AG04450 (cell line): ENCODE results near the gene TREX2. TPM values are rescaled to one million over a fixed set of nuclear protein-coding genes. Genes with fewer than 3 reads are reported as not detected.

Experiments
- CTCF ChIA-PET: fragments of 300-600, 350-600 bp; formaldehyde crosslinking; extraction: SDS; loops from one replicate; lab custom pipeline; 2022; ENCODE audit warnings: antibody characterized with exemption, inconsistent platforms; lab: Charles Lee
- POLR2A ChIA-PET: fragments of 350-600 bp; formaldehyde crosslinking; extraction: SDS; loops from one replicate; lab custom pipeline; 2021; ENCODE audit warnings: antibody characterized with exemption, inconsistent platforms; lab: Yijun Ruan, JAX
- DNase-seq: peaks from one replicate; pipeline ENCODE4 v3.0.0-alpha.2; 2011; ENCODE audit warnings: low read depth, low spot score
- H3K27ac ChIP-seq: one replicate; pipeline ENCODE4 v1.5.1; 2012; ENCODE audit warnings: low read depth, low read length, control low read depth
- H3K27me3 ChIP-seq: one replicate; pipeline ENCODE4 v1.6.0; 2012; ENCODE audit warnings: low read length; ENCODE audit not compliant: control insufficient read depth, insufficient read depth
- H3K4me3 ChIP-seq: 2 replicates; pipeline ENCODE4 v1.5.1; 2011; ENCODE audit warnings: mild to moderate bottlenecking, low read depth, low read length, control low read depth
- H3K9me3 ChIP-seq: 2 replicates; pipeline ENCODE4 v1.5.1; 2012; ENCODE audit warnings: low read length; ENCODE audit not compliant: control insufficient read depth, insufficient read depth
- polyA plus RNA-seq: library from polyadenylated mRNA; depleted of rRNA; stranded (reverse); fragments of >200 nt; gene quantifications from 2 replicates; pipeline ENCODE4 v1.2.3, GENCODE V29; 2011
- TF ChIP-seq, protein P1 (sequence below): IDR thresholded peaks from 2 replicates; pipeline ENCODE4 v1.5.1; 2011; ENCODE audit warnings: low read depth, low read length, control low read depth, inconsistent platforms

The TREX2 gene
- polyA plus RNA-seq, 1 experiment: not detected

DNA sequence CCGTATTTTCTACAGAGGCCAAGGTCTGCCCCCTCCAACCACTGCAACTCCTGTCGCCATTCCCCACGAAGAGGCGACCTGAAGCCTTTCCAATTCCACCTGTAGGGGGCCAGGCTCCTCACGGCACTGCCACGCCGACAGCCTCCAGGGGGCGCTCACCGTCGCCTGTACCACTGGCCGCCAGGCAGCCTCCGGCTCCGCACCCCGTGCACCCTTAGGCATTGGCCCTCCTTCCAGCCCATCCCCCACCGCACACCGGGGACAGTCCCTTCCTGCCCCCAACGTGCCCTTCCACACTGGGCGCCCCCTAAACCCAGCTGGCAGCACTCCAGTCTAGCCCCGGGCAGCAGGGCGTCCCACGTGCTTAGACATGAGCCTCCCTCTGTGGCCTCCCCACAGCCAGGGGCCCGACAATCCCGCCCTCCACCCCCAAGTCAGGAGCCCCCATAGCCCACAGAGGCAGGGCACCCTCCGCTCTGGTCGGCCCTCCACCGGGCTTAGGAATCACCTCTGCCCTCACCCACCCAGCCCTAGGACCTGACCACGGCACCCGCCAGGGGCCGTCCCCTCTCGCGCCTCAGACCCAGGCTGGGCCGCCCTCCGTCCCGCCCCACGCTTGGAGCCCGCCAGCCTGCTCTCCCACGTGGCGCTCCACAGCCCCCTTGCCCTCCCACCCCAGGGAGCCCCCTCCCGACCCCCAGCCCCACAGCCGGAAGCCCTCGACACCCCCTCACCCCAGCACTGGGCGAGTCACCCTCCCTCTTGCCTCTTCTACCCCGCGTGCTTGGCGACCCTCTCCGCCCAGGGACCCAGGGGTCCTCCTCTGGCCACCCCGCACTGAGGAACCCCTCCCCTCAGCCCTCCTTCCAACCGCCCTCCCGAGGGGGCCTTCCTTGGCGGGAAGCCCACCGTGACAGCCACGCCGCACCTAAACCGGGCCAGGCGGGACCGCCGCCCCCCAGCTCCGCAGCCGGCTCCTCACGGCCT is 45.4 kb downstream of the TREX2 start:
- Histone ChIP-seq H3K27ac (no peak overlapping the region), H3K9me3 (no peaks in the 10 kb centered on the region; the same call in 1 of the 2 replicates), H3K4me3 (no peak overlapping the region), H3K27me3 (no peaks in the 10 kb centered on the region)
- ChIA-PET POLR2A (no interaction called here), CTCF (no interaction called here)
- TF ChIP-seq, protein P1, sequence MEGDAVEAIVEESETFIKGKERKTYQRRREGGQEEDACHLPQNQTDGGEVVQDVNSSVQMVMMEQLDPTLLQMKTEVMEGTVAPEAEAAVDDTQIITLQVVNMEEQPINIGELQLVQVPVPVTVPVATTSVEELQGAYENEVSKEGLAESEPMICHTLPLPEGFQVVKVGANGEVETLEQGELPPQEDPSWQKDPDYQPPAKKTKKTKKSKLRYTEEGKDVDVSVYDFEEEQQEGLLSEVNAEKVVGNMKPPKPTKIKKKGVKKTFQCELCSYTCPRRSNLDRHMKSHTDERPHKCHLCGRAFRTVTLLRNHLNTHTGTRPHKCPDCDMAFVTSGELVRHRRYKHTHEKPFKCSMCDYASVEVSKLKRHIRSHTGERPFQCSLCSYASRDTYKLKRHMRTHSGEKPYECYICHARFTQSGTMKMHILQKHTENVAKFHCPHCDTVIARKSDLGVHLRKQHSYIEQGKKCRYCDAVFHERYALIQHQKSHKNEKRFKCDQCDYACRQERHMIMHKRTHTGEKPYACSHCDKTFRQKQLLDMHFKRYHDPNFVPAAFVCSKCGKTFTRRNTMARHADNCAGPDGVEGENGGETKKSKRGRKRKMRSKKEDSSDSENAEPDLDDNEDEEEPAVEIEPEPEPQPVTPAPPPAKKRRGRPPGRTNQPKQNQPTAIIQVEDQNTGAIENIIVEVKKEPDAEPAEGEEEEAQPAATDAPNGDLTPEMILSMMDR: peak; percentile 49
- no peak for DNase-seq

DNA sequence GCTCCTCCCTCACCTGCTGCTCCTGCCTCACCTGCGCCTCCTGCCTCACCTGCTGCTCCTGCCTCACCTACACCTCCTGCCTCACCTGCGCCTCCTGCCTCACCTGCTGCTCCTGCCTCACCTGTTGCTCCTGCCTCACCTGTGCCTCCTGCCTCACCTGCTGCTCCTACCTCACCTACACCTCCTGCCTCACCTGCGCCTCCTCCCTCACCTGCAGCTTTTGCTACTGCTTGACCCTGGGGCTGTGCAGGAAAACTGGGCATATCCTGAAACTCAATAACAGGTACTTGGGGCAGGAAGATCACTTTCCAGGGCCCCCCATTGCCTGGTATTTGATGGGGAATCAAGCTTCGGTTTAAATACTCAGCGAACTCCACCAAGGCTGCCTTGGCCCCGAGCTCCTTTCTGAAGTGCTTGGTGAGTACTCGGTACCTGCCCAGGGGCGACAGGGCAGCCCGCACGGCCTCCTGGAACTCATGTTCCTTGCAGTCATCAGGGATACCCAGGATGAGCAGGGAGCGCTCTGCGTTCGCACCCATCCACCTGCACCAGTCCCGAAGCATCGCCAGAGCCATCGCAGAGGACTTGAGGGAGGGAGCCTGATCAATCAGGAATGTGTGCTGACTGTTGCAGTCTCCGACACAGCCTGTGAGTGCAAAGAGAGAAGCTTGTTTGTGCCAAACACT is 47.4 kb downstream of the TREX2 start:
- no peak overlapping the region for H3K4me3 ChIP-seq
- CTCF ChIA-PET: no interaction called here
- H3K9me3 ChIP-seq: no peaks in the 10 kb centered on the region; the same call in 1 of the 2 replicates
- H3K27ac ChIP-seq: no peak overlapping the region
- no peak for DNase-seq
- TF ChIP-seq, protein P1: no peak
- POLR2A ChIA-PET: no interaction called here
- no peaks in the 10 kb centered on the region for H3K27me3 ChIP-seq

DNA sequence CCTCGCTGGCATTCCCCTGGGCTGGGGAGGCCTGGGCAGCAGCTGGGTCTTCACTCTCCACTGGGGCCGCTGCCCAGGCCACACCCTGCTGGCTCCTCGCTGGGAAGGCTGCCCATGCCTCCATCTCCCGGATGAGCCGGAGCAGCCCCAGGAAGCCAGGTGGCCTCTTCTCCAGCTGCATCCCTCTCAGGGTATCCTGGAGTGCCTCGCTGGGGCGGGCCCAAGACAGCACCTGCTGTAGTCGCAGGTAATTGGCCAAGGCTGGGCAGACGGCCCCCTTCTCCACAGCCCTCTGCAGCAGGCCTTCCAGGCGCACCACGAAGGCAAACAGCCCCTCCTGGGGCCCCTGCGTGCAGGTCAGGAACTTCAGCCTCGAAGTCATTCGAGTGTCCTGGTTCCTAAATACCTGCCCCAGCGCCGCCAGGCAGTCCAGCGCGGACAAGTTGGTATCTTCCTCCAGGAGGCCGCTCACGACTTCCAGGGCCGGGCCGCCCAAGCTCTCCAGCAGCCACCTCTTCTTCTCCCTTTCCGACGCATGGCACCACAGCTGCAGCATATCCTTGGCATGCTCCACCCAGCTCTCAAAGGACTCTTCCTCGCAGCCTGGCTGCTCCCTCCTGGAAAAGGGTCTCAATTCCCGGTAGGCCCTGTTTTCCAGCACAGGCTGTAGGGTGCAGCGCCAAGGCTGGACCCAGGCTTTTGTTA is 48.4 kb downstream of the TREX2 start:
- TF ChIP-seq, protein P1: no peak
- Histone ChIP-seq H3K4me3 (no peak overlapping the region), H3K27ac (no peak overlapping the region), H3K27me3 (no peaks in the 10 kb centered on the region), H3K9me3 (no peaks in the 10 kb centered on the region; the same call in 1 of the 2 replicates)
- ChIA-PET CTCF (no interaction called here), POLR2A (no interaction called here)
- no peak for DNase-seq

- Histone ChIP-seq H3K27me3 (no peaks in the 10 kb centered on the region), H3K4me3 (no peak overlapping the region), H3K9me3 (peaks cover 3% of the 10 kb centered on the region; the same call in 1 of the 2 replicates), H3K27ac (no peak overlapping the region)
- POLR2A ChIA-PET: no interaction called here
- TF ChIP-seq, protein P1: no peak
- no peak for DNase-seq
- CTCF ChIA-PET: no interaction called here
Observed at GRCh38 chrX:153396320-153397195, 49.3 kb downstream of the TREX2 start.
